Astrocyte (in vitro differentiated cells and primary cell): ENCODE data around the gene TGM2. TPM values are rescaled to one million over a fixed set of nuclear protein-coding genes. Genes with fewer than 3 reads are reported as not detected.

ENCODE experiments used
- DNase-seq: peaks from one replicate; pipeline ENCODE4 v3.0.0-alpha.2; 2010; ENCODE audit warnings: low read depth
- FAIRE-seq: peaks from 2 replicates; lab custom pipeline; 2011; peaks lifted over from hg19 to GRCh38; lab: Jason Lieb, UNC
- H2AFZ ChIP-seq: 2 replicates; pipeline ENCODE4 v1.6.0; 2012; ENCODE audit warnings: low read depth, low read length, inconsistent platforms
- H3K27ac ChIP-seq: 2 replicates; pipeline ENCODE4 v1.5.1; 2011; ENCODE audit warnings: low read depth, low read length, inconsistent platforms
- H3K27me3 ChIP-seq: 2 replicates; pipeline ENCODE4 v1.6.0; 2011; ENCODE audit warnings: low read length, inconsistent platforms; ENCODE audit not compliant: insufficient read depth
- H3K36me3 ChIP-seq: 2 replicates; pipeline ENCODE4 v1.5.1; 2011; ENCODE audit warnings: low read length, inconsistent platforms; ENCODE audit not compliant: insufficient read depth
- H3K4me1 ChIP-seq: 2 replicates; pipeline ENCODE4 v1.5.1; 2011; ENCODE audit warnings: low read length, inconsistent platforms; ENCODE audit not compliant: insufficient read depth
- H3K4me2 ChIP-seq: 2 replicates; pipeline ENCODE4 v1.6.0; 2012; ENCODE audit warnings: low read length, inconsistent platforms
- H3K4me3 ChIP-seq: 2 replicates; pipeline ENCODE4 v1.5.1; 2011; ENCODE audit warnings: low read depth, mild to moderate bottlenecking, low read length, inconsistent platforms; ENCODE audit not compliant: insufficient read depth
- H3K79me2 ChIP-seq: 2 replicates; pipeline ENCODE4 v1.6.0; 2012; ENCODE audit warnings: mild to moderate bottlenecking, low read length, inconsistent platforms; ENCODE audit not compliant: insufficient read depth
- H3K9ac ChIP-seq: 2 replicates; pipeline ENCODE4 v1.6.0; 2012; ENCODE audit warnings: mild to moderate bottlenecking, low read length, inconsistent platforms
- H3K9me3 ChIP-seq: 2 replicates; pipeline ENCODE4 v1.5.1; 2012; ENCODE audit warnings: low read depth, mild to moderate bottlenecking, low read length, inconsistent platforms; ENCODE audit not compliant: insufficient read depth
- H4K20me1 ChIP-seq: 2 replicates; pipeline ENCODE4 v1.6.0; 2012; ENCODE audit warnings: low read length, inconsistent platforms; ENCODE audit not compliant: insufficient read depth
- H3K27ac Mint-ChIP-seq: one replicate; pipeline ENCODE4 v1.8.0; 2021; ENCODE audit warnings: mild to moderate bottlenecking, mixed read lengths; ENCODE audit not compliant: unreplicated experiment
- H3K27me3 Mint-ChIP-seq: one replicate; pipeline ENCODE4 v1.8.0; 2021; ENCODE audit warnings: low read depth, mixed read lengths; ENCODE audit not compliant: unreplicated experiment
- H3K36me3 Mint-ChIP-seq: one replicate; pipeline ENCODE4 v1.8.0; 2021; ENCODE audit warnings: low read depth, mixed read lengths; ENCODE audit not compliant: unreplicated experiment
- H3K4me1 Mint-ChIP-seq: one replicate; pipeline ENCODE4 v1.8.0; 2021; ENCODE audit warnings: low read depth, mixed read lengths; ENCODE audit not compliant: unreplicated experiment
- H3K4me3 Mint-ChIP-seq: one replicate; pipeline ENCODE4 v1.8.0; 2021; ENCODE audit warnings: mild to moderate bottlenecking, moderate library complexity, mixed read lengths; ENCODE audit not compliant: unreplicated experiment
- H3K9me3 Mint-ChIP-seq: one replicate; pipeline ENCODE4 v1.8.0; 2021; ENCODE audit warnings: mild to moderate bottlenecking, mixed read lengths; ENCODE audit not compliant: unreplicated experiment
- CTCF ChIP-seq: IDR thresholded peaks from 2 replicates; pipeline ENCODE4 v1.5.1; 2011; ENCODE audit warnings: low read depth, mild to moderate bottlenecking, inconsistent platforms, low read length, moderate library complexity; ENCODE audit not compliant: insufficient read depth
- EZH2 ChIP-seq: IDR thresholded peaks from 2 replicates; pipeline ENCODE4 v1.6.1; 2012; ENCODE audit warnings: mild to moderate bottlenecking, low read length, inconsistent platforms; ENCODE audit not compliant: insufficient read depth
- total RNA-seq: library from RNA; stranded (reverse); gene quantifications from 2 replicates; pipeline ENCODE4 v1.2.1, GENCODE V29; 2021

The TGM2 gene
- total RNA-seq, 1 donor from 2014 or later = 98.9 TPM

GRCh38 chr20:38181207-38181801 lies 16.2 kb upstream of the TGM2 start:
- no peaks in the 10 kb centered on the region for H3K27me3 ChIP-seq
- no peaks in the 10 kb centered on the region for H3K9me3 ChIP-seq
- no peak for TF ChIP-seq EZH2
- no peak for TF ChIP-seq CTCF
- H3K79me2 ChIP-seq = no peaks in the 10 kb centered on the region
- no peak overlapping the region for H2AFZ ChIP-seq
- H3K9ac ChIP-seq = no peak overlapping the region
- no peak overlapping the region for H3K27ac ChIP-seq
- no peak overlapping the region for H3K4me3 ChIP-seq
- peaks cover 15% of the 10 kb centered on the region for H3K4me1 ChIP-seq
- H3K9me3 Mint-ChIP-seq = peaks cover 5% of the 10 kb centered on the region
- no peaks in the 10 kb centered on the region for H4K20me1 ChIP-seq
- DNase-seq (no peak), FAIRE-seq (no peak)
- peaks cover 7% of the 10 kb centered on the region for H3K4me1 Mint-ChIP-seq
- H3K4me3 Mint-ChIP-seq = no peak overlapping the region
- no peak overlapping the region for H3K27ac Mint-ChIP-seq
- peaks cover 1% of the 10 kb centered on the region for H3K27me3 Mint-ChIP-seq
- no peak overlapping the region for H3K4me2 ChIP-seq
- no peaks in the 10 kb centered on the region for H3K36me3 Mint-ChIP-seq
- H3K36me3 ChIP-seq = no peaks in the 10 kb centered on the region

- peaks cover 5% of the 10 kb centered on the region for H3K9me3 Mint-ChIP-seq
- Histone ChIP-seq H3K4me2 (no peak overlapping the region), H3K9ac (no peak overlapping the region), H2AFZ (no peak overlapping the region), H3K4me3 (no peak overlapping the region), H3K9me3 (no peaks in the 10 kb centered on the region), H3K79me2 (no peaks in the 10 kb centered on the region), H4K20me1 (no peaks in the 10 kb centered on the region), H3K27me3 (no peaks in the 10 kb centered on the region), H3K4me1 (peaks cover 15% of the 10 kb centered on the region), H3K36me3 (no peaks in the 10 kb centered on the region), H3K27ac (no peak overlapping the region)
- H3K27me3 Mint-ChIP-seq = peaks cover 1% of the 10 kb centered on the region
- no peak overlapping the region for H3K4me3 Mint-ChIP-seq
- FAIRE-seq = no peak
- H3K27ac Mint-ChIP-seq = no peak overlapping the region
- peaks cover 7% of the 10 kb centered on the region for H3K4me1 Mint-ChIP-seq
- DNase-seq = no peak
- no peak for TF ChIP-seq EZH2
- TF ChIP-seq CTCF = no peak
- no peaks in the 10 kb centered on the region for H3K36me3 Mint-ChIP-seq
These were observed 15.7 kb upstream of the TGM2 start for GRCh38 chr20:38180781-38181180.

GRCh38 chr20:38179846-38180245 lies 14.8 kb upstream of the TGM2 start:
- H3K36me3 ChIP-seq = no peaks in the 10 kb centered on the region
- no peak overlapping the region for H3K4me3 ChIP-seq
- no peaks in the 10 kb centered on the region for H3K79me2 ChIP-seq
- H3K9me3 Mint-ChIP-seq = peaks cover 5% of the 10 kb centered on the region
- no peaks in the 10 kb centered on the region for H3K9me3 ChIP-seq
- H3K4me1 ChIP-seq = peaks cover 15% of the 10 kb centered on the region
- H3K9ac ChIP-seq = no peak overlapping the region
- H3K4me2 ChIP-seq = no peak overlapping the region
- peaks cover 7% of the 10 kb centered on the region for H3K4me1 Mint-ChIP-seq
- FAIRE-seq (no peak), DNase-seq (no peak)
- H3K27me3 ChIP-seq = no peaks in the 10 kb centered on the region
- no peak overlapping the region for H3K27ac ChIP-seq
- H3K27ac Mint-ChIP-seq = no peak overlapping the region
- H3K27me3 Mint-ChIP-seq = peaks cover 1% of the 10 kb centered on the region
- no peaks in the 10 kb centered on the region for H4K20me1 ChIP-seq
- H3K4me3 Mint-ChIP-seq = no peak overlapping the region
- TF ChIP-seq EZH2 (no peak), CTCF (no peak)
- no peak overlapping the region for H2AFZ ChIP-seq
- H3K36me3 Mint-ChIP-seq = no peaks in the 10 kb centered on the region
